ENCODE results near the gene PDCD2L.
"Not testable (repeated sequence)": the region's sequence is repeated elsewhere in the genome, so short reads cannot be mapped to it uniquely, and the experiment has no call there.

Gene PDCD2L

GRCh38 chr19:34452723-34453122, 48.5 kb downstream of the PDCD2L start:
- H3K27ac ChIP-seq (ENCODE audit: low read depth, low read length) = no peak overlapping the region
- H3K9me2 ChIP-seq (replicated peaks; ENCODE audit: insufficient read depth, low read length) = no peaks in the 10 kb centered on the region
- H3K36me3 ChIP-seq (ENCODE audit: low read length) = peaks cover 49% of the 10 kb centered on the region
- no peak overlapping the region for H3K4me3 ChIP-seq (ENCODE audit: insufficient read depth, low read length, poor library complexity, severe bottlenecking)
- H3K4me2 ChIP-seq (ENCODE audit: low read depth, low read length, poor library complexity, severe bottlenecking) = no peak overlapping the region
- peaks cover 46% of the 10 kb centered on the region for H3K79me2 ChIP-seq (ENCODE audit: insufficient read depth, low read length)
- H3K27me3 ChIP-seq (ENCODE audit: low read length) = no peaks in the 10 kb centered on the region
- no peaks in the 10 kb centered on the region for H3F3A ChIP-seq (ENCODE audit: insufficient read depth)
- no peak overlapping the region for H3K9ac ChIP-seq (ENCODE audit: low read length)
- no peak overlapping the region for H2AFZ ChIP-seq (ENCODE audit: low read depth, low read length, severe bottlenecking)
- no peaks in the 10 kb centered on the region for H3K9me3 ChIP-seq (ENCODE audit: insufficient read depth, low read length)
- TF ChIP-seq CTCF (IDR thresholded peaks at IDR 0.05; ENCODE audit: insufficient read depth, low read length, poor library complexity, severe bottlenecking) (no peak), EZH2phosphoT487 (conservative IDR thresholded peaks at IDR 0.05; ENCODE audit: low read length) (no peak)
- peaks cover 15% of the 10 kb centered on the region for H4K20me1 ChIP-seq (ENCODE audit: low read depth, low read length)

GRCh38 chr19:34454091-34454490, 49.9 kb downstream of the PDCD2L start:
- Histone ChIP-seq H3K9me2 (replicated peaks; ENCODE audit: insufficient read depth, low read length) (no peaks in the 10 kb centered on the region), H3K79me2 (ENCODE audit: insufficient read depth, low read length) (peaks cover 48% of the 10 kb centered on the region), H3K4me3 (ENCODE audit: insufficient read depth, low read length, poor library complexity, severe bottlenecking) (no peak overlapping the region), H4K20me1 (ENCODE audit: low read depth, low read length) (peaks cover 15% of the 10 kb centered on the region), H3F3A (ENCODE audit: insufficient read depth) (no peaks in the 10 kb centered on the region), H3K9ac (ENCODE audit: low read length) (no peak overlapping the region), H2AFZ (ENCODE audit: low read depth, low read length, severe bottlenecking) (no peak overlapping the region), H3K27ac (ENCODE audit: low read depth, low read length) (no peak overlapping the region), H3K27me3 (ENCODE audit: low read length) (no peaks in the 10 kb centered on the region), H3K4me2 (ENCODE audit: low read depth, low read length, poor library complexity, severe bottlenecking) (no peak overlapping the region), H3K36me3 (ENCODE audit: low read length) (peaks cover 59% of the 10 kb centered on the region), H3K9me3 (ENCODE audit: insufficient read depth, low read length) (no peaks in the 10 kb centered on the region)
- no peak for TF ChIP-seq EZH2phosphoT487 (conservative IDR thresholded peaks at IDR 0.05; ENCODE audit: low read length)
- no peak for TF ChIP-seq CTCF (IDR thresholded peaks at IDR 0.05; ENCODE audit: insufficient read depth, low read length, poor library complexity, severe bottlenecking)

GRCh38 chr19:34454685-34455084, 50.5 kb downstream of the PDCD2L start:
- no peak overlapping the region for H3K4me3 ChIP-seq (ENCODE audit: insufficient read depth, low read length, poor library complexity, severe bottlenecking)
- peaks cover 10% of the 10 kb centered on the region for H4K20me1 ChIP-seq (ENCODE audit: low read depth, low read length)
- H3K9ac ChIP-seq (ENCODE audit: low read length) = no peak overlapping the region
- H3K79me2 ChIP-seq (ENCODE audit: insufficient read depth, low read length) = peaks cover 49% of the 10 kb centered on the region
- H3K36me3 ChIP-seq (ENCODE audit: low read length) = peaks cover 58% of the 10 kb centered on the region
- H3K9me2 ChIP-seq (replicated peaks; ENCODE audit: insufficient read depth, low read length) = no peaks in the 10 kb centered on the region
- H3K27me3 ChIP-seq (ENCODE audit: low read length) = no peaks in the 10 kb centered on the region
- H2AFZ ChIP-seq (ENCODE audit: low read depth, low read length, severe bottlenecking) = no peak overlapping the region
- H3F3A ChIP-seq (ENCODE audit: insufficient read depth) = no peaks in the 10 kb centered on the region
- no peak overlapping the region for H3K27ac ChIP-seq (ENCODE audit: low read depth, low read length)
- TF ChIP-seq CTCF (IDR thresholded peaks at IDR 0.05; ENCODE audit: insufficient read depth, low read length, poor library complexity, severe bottlenecking) (no peak), EZH2phosphoT487 (conservative IDR thresholded peaks at IDR 0.05; ENCODE audit: low read length) (no peak)
- H3K9me3 ChIP-seq (ENCODE audit: insufficient read depth, low read length) = no peaks in the 10 kb centered on the region
- no peak overlapping the region for H3K4me2 ChIP-seq (ENCODE audit: low read depth, low read length, poor library complexity, severe bottlenecking)

GRCh38 chr19:34455783-34456480, 51.7 kb downstream of the PDCD2L start:
- Histone ChIP-seq H3K79me2 (ENCODE audit: insufficient read depth, low read length) (peaks cover 51% of the 10 kb centered on the region), H3K36me3 (ENCODE audit: low read length) (peaks cover 63% of the 10 kb centered on the region)

More at GRCh38 chr19:34455783-34456480, 51.7 kb downstream of the PDCD2L start:
- not testable (repeated sequence) for H3K9ac ChIP-seq (ENCODE audit: low read length); H2AFZ ChIP-seq (ENCODE audit: low read depth, low read length, severe bottlenecking); H4K20me1 ChIP-seq (ENCODE audit: low read depth, low read length); H3F3A ChIP-seq (ENCODE audit: insufficient read depth); H3K27ac ChIP-seq (ENCODE audit: low read depth, low read length); H3K4me2 ChIP-seq (ENCODE audit: low read depth, low read length, poor library complexity, severe bottlenecking); H3K4me3 ChIP-seq (ENCODE audit: insufficient read depth, low read length, poor library complexity, severe bottlenecking); H3K27me3 ChIP-seq (ENCODE audit: low read length); H3K9me3 ChIP-seq (ENCODE audit: insufficient read depth, low read length); H3K9me2 ChIP-seq (replicated peaks; ENCODE audit: insufficient read depth, low read length)
